ENCODE data around the gene WDCP.

Gene WDCP

DNA sequence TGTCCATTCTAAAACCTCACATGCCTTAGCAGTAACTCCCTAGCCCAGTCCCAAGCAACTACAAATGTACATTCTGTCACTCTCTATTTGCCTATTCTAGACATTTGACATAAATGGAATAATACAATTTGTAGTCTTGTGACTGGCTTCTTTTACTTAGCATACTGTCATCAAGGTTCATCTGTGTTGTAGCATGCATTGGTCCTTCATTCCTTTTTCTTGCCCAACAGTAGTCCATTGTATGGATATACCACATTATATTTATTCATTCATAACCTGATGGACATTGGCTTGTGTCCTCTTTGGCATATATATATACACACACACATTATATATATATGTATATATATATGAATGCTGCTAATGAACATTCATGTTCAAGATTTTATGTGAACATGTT lies 39.5 kb downstream of the WDCP start:
- no peak for DNase-seq

DNA sequence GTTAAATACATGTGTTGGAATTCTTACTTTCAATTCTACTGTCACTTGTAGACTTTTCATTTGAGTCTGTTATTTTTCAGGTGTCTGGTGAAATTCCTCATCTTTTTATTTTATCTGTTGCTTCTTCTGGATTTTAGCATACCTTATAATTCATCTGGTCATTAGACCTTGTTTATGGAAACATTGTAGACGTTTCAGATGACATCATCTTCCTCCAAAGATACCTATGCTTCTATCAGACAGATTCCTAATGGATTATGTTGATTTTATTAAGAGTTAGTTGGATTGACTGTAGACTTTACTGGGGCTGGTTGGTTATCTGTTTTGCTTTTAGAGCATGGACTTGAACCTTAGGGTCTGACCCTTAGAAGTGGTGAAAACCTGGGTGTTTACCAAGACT lies 52.6 kb downstream of the WDCP start:
- DNase-seq, result no peak

GRCh38 chr2:23993736-23994269 lies 53.4 kb downstream of the WDCP start:
- no peak for DNase-seq

GRCh38 chr2:23992931-23993330 lies 54.3 kb downstream of the WDCP start:
- DNase-seq, result no peak

- DNase-seq, result no peak
Measured at GRCh38 chr2:23988371-23988770, 58.8 kb downstream of the WDCP start.

Measured in amygdala (tissue), 56 donors.